K562 (cell line): ENCODE measurements around the gene OOEP. TPM values are rescaled to one million over a fixed set of nuclear protein-coding genes. Genes with fewer than 3 reads are reported as not detected.

Source experiments
- ARID4B ChIP-seq: sonication (generic); formaldehyde crosslinking; IDR thresholded peaks from 2 replicates; pipeline ENCODE4 v1.8.0; 2022; ENCODE audit warnings: mild to moderate bottlenecking, missing genetic modification reagents
- CHD7 ChIP-seq: fragments of 200-600 bp; sonication (generic); IDR thresholded peaks from one replicate; pipeline ENCODE4 v1.6.1; 2012; ENCODE audit warnings: mild to moderate bottlenecking, low read depth, low read length, inconsistent platforms
- HOXB6 ChIP-seq: fragments of 250-450 bp; sonication (Bioruptor Pico); IDR thresholded peaks from 2 replicates; pipeline ENCODE4 v1.5.1; 2022; ENCODE audit warnings: mild to moderate bottlenecking, borderline replicate concordance
- RCOR1 ChIP-seq, 2 experiments: IDR thresholded peaks; 2 replicates each; pipeline ENCODE4 v1.6.1; 2012; ENCODE audit warnings: low read depth in 2 of 2, low read length in 2 of 2, borderline replicate concordance in 1 of 2, improper control_type of control experiment in 1 of 2
- SMARCE1 ChIP-seq: fragments of 450-650 bp; IDR thresholded peaks from 2 replicates; pipeline ENCODE4 v1.7.1; 2016; ENCODE audit warnings: mild to moderate bottlenecking
- ZNF639 ChIP-seq, 2 experiments: fragments of 200-800 bp in 1 of 2; sonication (Bioruptor generic) in 1 of 2; sonication (generic) in 1 of 2; formaldehyde crosslinking in 1 of 2; IDR thresholded peaks in 1 of 2; conservative IDR thresholded peaks in 1 of 2; 2 replicates each; pipeline versions ENCODE4 v1.5.0 to v1.6.1; 2016 to 2020; ENCODE audit warnings: missing compliant biosample characterization in 1 of 2, missing genetic modification characterization in 1 of 2, missing genetic modification reagents in 1 of 2
- polyA plus RNA-seq, 8 experiments: library from polyadenylated mRNA; depleted of rRNA in 4 of 8; stranded (reverse) in 5 of 8; unstranded in 3 of 8; fragments of >200 nt; fragmentation: Nextera tagmentation in 2 of 8; fragmentation: Illumina TruSeq in 1 of 8; extraction: Ambion mirVana in 2 of 8; extraction: Trizol in 1 of 8; gene quantifications; 2 replicates each; pipeline versions ENCODE4 v1.2.1 to v1.2.3, GENCODE V29; 2011 to 2014; ENCODE audit warnings: inconsistent platforms in 1 of 8, missing spikeins in 1 of 8
- total RNA-seq, 7 experiments: library from RNA; depleted of rRNA in 6 of 7; stranded (reverse); fragments of >200 nt in 6 of 7; fragmentation: Illumina TruSeq in 2 of 7; extraction: Trizol in 2 of 7; gene quantifications; 2 replicates each; pipeline versions ENCODE4 v1.2.1 to v1.2.3, GENCODE V29; 2011 to 2021; ENCODE audit warnings: low replicate concordance in 1 of 7

Gene OOEP
- total and polyA plus RNA-seq, 9 of the 15 experiments (the other 6 are each of a cell fraction or from before 2014, with no cell fraction given) = not detected

GRCh38 chr6:73329201-73329600, 40.5 kb downstream of the OOEP start (continued):
- no peak for TF ChIP-seq CHD7
- no peak for TF ChIP-seq SMARCE1
- TF ChIP-seq RCOR1 (IDR thresholded peaks at IDR 0.05; ENCODE audit: borderline replicate concordance in 1 of 2, low read depth in 2 of 2, low read length in 2 of 2) = no peak
- no peak for TF ChIP-seq ZNF639 (CRISPR knock-in tag; conservative IDR thresholded peaks at IDR 0.05 in 1 of 2, IDR thresholded peaks at IDR 0.05 in 1 of 2)
- TF ChIP-seq HOXB6 (CRISPR knock-in tag) = no peak
- no peak for TF ChIP-seq ARID4B (CRISPR knock-in tag)
- TF ChIP-seq, all 486 proteins: peak for 0
